Transverse colon (tissue), 4 donors: ENCODE measurements around the gene DDX20. TPM values are rescaled to one million over a fixed set of nuclear protein-coding genes. Genes with fewer than 3 reads are reported as not detected.
A peak's percentile ranks its signal among the peaks of the same experiment; 100 is the strongest.

Experiments used
- DNase-seq: peaks from one replicate; pipeline ENCODE4 v3.0.0-alpha.2; 2019
- H3K27ac ChIP-seq, 4 donors: fragments of 200-600 bp; sonication (generic); 2 replicates each; pipeline ENCODE4 v1.5.1; 2016 to 2018; ENCODE audit warnings: inconsistent platforms in 4 of 4
- H3K27me3 ChIP-seq: fragments of 200-600 bp; sonication (generic); 2 replicates; pipeline ENCODE4 v1.5.1; 2017; ENCODE audit warnings: inconsistent platforms
- H3K36me3 ChIP-seq, 4 donors: fragments of 200-600 bp; sonication (generic); 2 replicates each; pipeline ENCODE4 v1.5.1; 2017 to 2019; ENCODE audit warnings: inconsistent platforms in 4 of 4
- H3K4me1 ChIP-seq, 4 donors: fragments of 200-600 bp; sonication (generic); 2 replicates each; pipeline ENCODE4 v1.5.1; 2017 to 2020; ENCODE audit warnings: inconsistent platforms in 4 of 4
- H3K4me3 ChIP-seq, 4 donors: fragments of 200-600 bp; sonication (generic); 1 replicate in 1 of 4; 2 replicates in 3 of 4; pipeline versions ENCODE4 v1.5.1 to v1.6.1; 2017 to 2019; ENCODE audit warnings: inconsistent platforms in 4 of 4
- H3K9me3 ChIP-seq, 2 donors: fragments of 200-600 bp; sonication (generic); 2 replicates each; pipeline ENCODE4 v1.5.1; 2017 to 2019; ENCODE audit warnings: inconsistent platforms in 2 of 2
- EP300 ChIP-seq: sonication (generic); formaldehyde crosslinking; IDR thresholded peaks from one replicate; pipeline ENCODE4 v1.6.1; 2017; ENCODE audit warnings: antibody characterized with exemption, low read depth
- POLR2A ChIP-seq: fragments of 450-650 bp; IDR thresholded peaks from one replicate; pipeline ENCODE4 v1.6.1; 2016; ENCODE audit warnings: antibody characterized with exemption, mild to moderate bottlenecking, moderate library complexity
- POLR2AphosphoS5 ChIP-seq, 3 donors: sonication (generic); formaldehyde crosslinking; IDR thresholded peaks; one replicate each; pipeline ENCODE4 v1.6.1; 2016; ENCODE audit warnings: antibody characterized with exemption in 3 of 3
- WGBS, 2 donors: methylation state at CpG; one replicate each; pipeline ENCODE4 v1.1.5; 2018; ENCODE audit warnings: low coverage in 1 of 2; 5-methylcytosine and 5-hydroxymethylcytosine counted together
- in situ Hi-C, 4 donors: fragments of 200-750 bp; cut with MboI; loops; one replicate each; pipeline versions ENCODE4 v1.15.0 to v1.15.1; 2017; ENCODE audit warnings: low sequenced_read_pairs in 3 of 4, low pct_ligation_motif_present in 1 of 4, low pct_unique_long_range_greater_than_20kb in 1 of 4
- intact Hi-C: fragments of 100-400 bp; cut with DNase I; formaldehyde crosslinking; loops from one replicate; pipeline ENCODE4 v1.15.1; 2023; ENCODE audit warnings: low total_unique reads
- total RNA-seq, 4 donors: library from RNA; depleted of rRNA; stranded (reverse); fragments of >200 nt; gene quantifications; one replicate each; pipeline ENCODE4 v1.1.0, GENCODE V29; 2016
- TF ChIP-seq, protein P1 (sequence below), 5 experiments: fragments of 200-600 bp in 3 of 5; fragments of 450-650 bp in 2 of 5; sonication (generic) in 3 of 5; IDR thresholded peaks; 1 replicate in 2 of 5; 2 replicates in 3 of 5; pipeline ENCODE4 v1.5.1; 2016 to 2017; ENCODE audit warnings: antibody characterized with exemption in 5 of 5, inconsistent platforms in 3 of 5, mild to moderate bottlenecking in 2 of 5, moderate library complexity in 1 of 5

The DDX20 gene
- total RNA-seq, 4 donors from 2014 or later = 7.1 to 17.1 (median 12.2) TPM

GRCh38 chr1:111730706-111731105 is 25.0 kb upstream of the DDX20 start:
- WGBS, 2 donors = 72% methylated on average over 4 of the region's 4 CpGs; no CpG with 5 or more reads in 1 of the 2 donors
- TF ChIP-seq POLR2A (no peak), POLR2AphosphoS5 (IDR thresholded peaks at IDR 0.05) (no peak), EP300 (no peak)
- TF ChIP-seq, protein P1, sequence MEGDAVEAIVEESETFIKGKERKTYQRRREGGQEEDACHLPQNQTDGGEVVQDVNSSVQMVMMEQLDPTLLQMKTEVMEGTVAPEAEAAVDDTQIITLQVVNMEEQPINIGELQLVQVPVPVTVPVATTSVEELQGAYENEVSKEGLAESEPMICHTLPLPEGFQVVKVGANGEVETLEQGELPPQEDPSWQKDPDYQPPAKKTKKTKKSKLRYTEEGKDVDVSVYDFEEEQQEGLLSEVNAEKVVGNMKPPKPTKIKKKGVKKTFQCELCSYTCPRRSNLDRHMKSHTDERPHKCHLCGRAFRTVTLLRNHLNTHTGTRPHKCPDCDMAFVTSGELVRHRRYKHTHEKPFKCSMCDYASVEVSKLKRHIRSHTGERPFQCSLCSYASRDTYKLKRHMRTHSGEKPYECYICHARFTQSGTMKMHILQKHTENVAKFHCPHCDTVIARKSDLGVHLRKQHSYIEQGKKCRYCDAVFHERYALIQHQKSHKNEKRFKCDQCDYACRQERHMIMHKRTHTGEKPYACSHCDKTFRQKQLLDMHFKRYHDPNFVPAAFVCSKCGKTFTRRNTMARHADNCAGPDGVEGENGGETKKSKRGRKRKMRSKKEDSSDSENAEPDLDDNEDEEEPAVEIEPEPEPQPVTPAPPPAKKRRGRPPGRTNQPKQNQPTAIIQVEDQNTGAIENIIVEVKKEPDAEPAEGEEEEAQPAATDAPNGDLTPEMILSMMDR (IDR thresholded peaks at IDR 0.05) = no peak
- Histone ChIP-seq H3K9me3 (no peaks in the 10 kb centered on the region), H3K27me3 (no peaks in the 10 kb centered on the region), H3K27ac (no peak overlapping the region), H3K36me3 (no peaks in the 10 kb centered on the region), H3K4me1 (peaks cover 0 to 13% (median 9%) of the 10 kb centered on the region in 4 donors), H3K4me3 (no peak overlapping the region)
- in situ Hi-C loops = loop anchor here in 1 of 4 donors (25.0 kb wide), 1 partner anchor 243 kb away; no protein-coding TSS in a partner anchor
- intact Hi-C loops = no loop called here
- no peak for DNase-seq

- DNase-seq = no peak
- intact Hi-C loops (no loop called here), in situ Hi-C loops (loop anchor here in 1 of 4 donors (25.0 kb wide), 1 partner anchor 245 kb away; no protein-coding TSS in a partner anchor)
- TF ChIP-seq POLR2A = no peak
- TF ChIP-seq, protein P1 (IDR thresholded peaks at IDR 0.05) = no peak
- no peak for TF ChIP-seq EP300
- TF ChIP-seq POLR2AphosphoS5 (IDR thresholded peaks at IDR 0.05) = no peak
- no peaks in the 10 kb centered on the region for H3K27me3 ChIP-seq
- 77% methylated on average over 6 of the region's 6 CpGs; no CpG with 5 or more reads in 1 of the 2 donors for WGBS, 2 donors
- H3K9me3 ChIP-seq = no peaks in the 10 kb centered on the region
- peaks cover 0 to 17% (median 10%) of the 10 kb centered on the region in 4 donors for H3K4me1 ChIP-seq
- H3K36me3 ChIP-seq = no peaks in the 10 kb centered on the region
- H3K4me3 ChIP-seq = no peak overlapping the region
- H3K27ac ChIP-seq = no peak overlapping the region
Observed at GRCh38 chr1:111731956-111732355, 23.7 kb upstream of the DDX20 start.

- peak overlapping the region in 3 of 4 donors; percentile 2 to 69 (median 65) for H3K27ac ChIP-seq
- no peaks in the 10 kb centered on the region for H3K36me3 ChIP-seq
- no peak for TF ChIP-seq EP300
- no peak for TF ChIP-seq POLR2AphosphoS5 (IDR thresholded peaks at IDR 0.05)
- TF ChIP-seq, protein P1 (IDR thresholded peaks at IDR 0.05) = no peak
- no peak for TF ChIP-seq POLR2A
- peaks cover 3% of the 10 kb centered on the region for H3K27me3 ChIP-seq
- DNase-seq = no peak
- in situ Hi-C loops (loop anchor here in 1 of 4 donors (25.0 kb wide), 1 partner anchor 245 kb away; no protein-coding TSS in a partner anchor), intact Hi-C loops (no loop called here)
- peaks cover 5 to 23% (median 16%) of the 10 kb centered on the region in 4 donors for H3K4me1 ChIP-seq
- H3K9me3 ChIP-seq = no peaks in the 10 kb centered on the region
- 89% methylated on average over 7 of the region's 7 CpGs; no CpG with 5 or more reads in 1 of the 2 donors for WGBS, 2 donors
- H3K4me3 ChIP-seq = no peak overlapping the region
Observed at GRCh38 chr1:111732718-111733117, 23.0 kb upstream of the DDX20 start.

- H3K27ac ChIP-seq = peak overlapping the region; percentile 60 to 69 (median 66)
- H3K9me3 ChIP-seq = no peaks in the 10 kb centered on the region
- peak; percentile 36 for DNase-seq
- peaks cover 6% of the 10 kb centered on the region for H3K27me3 ChIP-seq
- H3K4me1 ChIP-seq = peaks cover 9 to 30% (median 23%) of the 10 kb centered on the region in 4 donors
- TF ChIP-seq POLR2AphosphoS5 (IDR thresholded peaks at IDR 0.05) = no peak
- TF ChIP-seq, protein P1 (IDR thresholded peaks at IDR 0.05) = no peak
- TF ChIP-seq POLR2A = no peak
- no peak for TF ChIP-seq EP300
- intact Hi-C loops (no loop called here), in situ Hi-C loops (loop anchor here in 1 of 4 donors (25.0 kb wide), 1 partner anchor 246 kb away; no protein-coding TSS in a partner anchor)
- H3K36me3 ChIP-seq = no peaks in the 10 kb centered on the region
- 46% methylated on average over 9 of the region's 9 CpGs; no CpG with 5 or more reads in 1 of the 2 donors for WGBS, 2 donors
- no peak overlapping the region for H3K4me3 ChIP-seq
Observed at GRCh38 chr1:111733183-111733991, 22.3 kb upstream of the DDX20 start.
